HEK293 (cell line): ENCODE measurements around the gene GABRB2.

Experiments used
- CTCF ChIA-PET: fragments of 350-600 bp; formaldehyde crosslinking; extraction: SDS; loops from one replicate; lab custom pipeline; 2021; ENCODE audit warnings: antibody characterized with exemption; lab: Yijun Ruan, JAX
- POLR2A ChIA-PET: fragments of 300-600 bp; formaldehyde crosslinking; extraction: SDS; loops from one replicate; lab custom pipeline; 2020; ENCODE audit warnings: antibody characterized with exemption, inconsistent platforms; lab: Yijun Ruan, JAX
- H3K27ac ChIP-seq: fragments of 200-500 bp; sonication (Bioruptor generic); 2 replicates; pipeline ENCODE4 v1.5.1; 2014; ENCODE audit warnings: low read depth, low read length, control low read depth, inconsistent platforms; ENCODE audit errors: extremely low read depth
- H3K36me3 ChIP-seq, 2 experiments: fragments of 200-500 bp in 1 of 2; sonication (Bioruptor generic) in 1 of 2; 1 replicate in 1 of 2; 2 replicates in 1 of 2; pipeline ENCODE4 v1.5.1; 2014 to 2017; ENCODE audit warnings: inconsistent platforms in 2 of 2, low read length in 2 of 2; ENCODE audit not compliant: control insufficient read depth in 2 of 2, insufficient read depth in 1 of 2
- H3K4me1 ChIP-seq: fragments of 200-500 bp; sonication (Bioruptor generic); 2 replicates; pipeline ENCODE4 v1.5.1; 2014; ENCODE audit warnings: mild to moderate bottlenecking, low read length, inconsistent platforms; ENCODE audit not compliant: control insufficient read depth, insufficient read depth
- H3K4me3 ChIP-seq: 2 replicates; pipeline ENCODE4 v1.5.1; 2011; ENCODE audit warnings: low read depth, mild to moderate bottlenecking, control low read depth, low read length, moderate library complexity
- H3K9me3 ChIP-seq: fragments of 200-500 bp; sonication (Bioruptor generic); 2 replicates; pipeline ENCODE4 v1.5.1; 2014; ENCODE audit warnings: low read depth, low read length, inconsistent platforms; ENCODE audit not compliant: control insufficient read depth, insufficient read depth
- KLF7 ChIP-seq: fragments of 450-650 bp; formaldehyde crosslinking; IDR thresholded peaks from 2 replicates; pipeline ENCODE4 v1.5.1; 2016; ENCODE audit warnings: missing biosample characterization, missing genetic modification characterization, borderline replicate concordance
- KLF8 ChIP-seq: fragments of 450-650 bp; formaldehyde crosslinking; IDR thresholded peaks from 2 replicates; pipeline ENCODE4 v1.5.1; 2016; ENCODE audit warnings: missing biosample characterization, missing genetic modification characterization
- PRDM1 ChIP-seq: fragments of 450-650 bp; formaldehyde crosslinking; IDR thresholded peaks from 2 replicates; pipeline ENCODE4; 2016; ENCODE audit warnings: missing biosample characterization, missing genetic modification characterization
- RBAK ChIP-seq: fragments of 450-650 bp; formaldehyde crosslinking; IDR thresholded peaks from 2 replicates; pipeline ENCODE4 v1.5.1; 2016; ENCODE audit warnings: missing biosample characterization, missing genetic modification characterization
- SCRT1 ChIP-seq: fragments of 450-650 bp; formaldehyde crosslinking; IDR thresholded peaks from 2 replicates; pipeline ENCODE4 v1.5.1; 2016; ENCODE audit warnings: missing biosample characterization, missing genetic modification characterization, borderline replicate concordance
- TRIM28 ChIP-seq: IDR thresholded peaks from 2 replicates; pipeline ENCODE4 v1.6.1; 2011; ENCODE audit warnings: low read length, control low read depth, borderline replicate concordance
- ZBTB21 ChIP-seq: fragments of 450-650 bp; formaldehyde crosslinking; IDR thresholded peaks from 2 replicates; pipeline ENCODE4 v1.5.1; 2017; ENCODE audit warnings: missing biosample characterization, missing genetic modification characterization
- ZFP37 ChIP-seq: fragments of 450-650 bp; formaldehyde crosslinking; IDR thresholded peaks from 2 replicates; pipeline ENCODE4 v1.5.1; 2016; ENCODE audit warnings: missing biosample characterization, missing genetic modification characterization
- ZIC2 ChIP-seq: fragments of 450-650 bp; formaldehyde crosslinking; IDR thresholded peaks from 2 replicates; pipeline ENCODE4 v1.5.1; 2016; ENCODE audit warnings: missing biosample characterization, missing genetic modification characterization
- ZNF121 ChIP-seq: fragments of 450-650 bp; formaldehyde crosslinking; IDR thresholded peaks from 2 replicates; pipeline ENCODE4 v1.5.1; 2016; ENCODE audit warnings: missing biosample characterization, missing genetic modification characterization
- ZNF132 ChIP-seq: fragments of 450-650 bp; formaldehyde crosslinking; IDR thresholded peaks from 2 replicates; pipeline ENCODE4 v1.5.1; 2017; ENCODE audit warnings: missing biosample characterization, missing genetic modification characterization, borderline replicate concordance
- ZNF140 ChIP-seq: fragments of 450-650 bp; formaldehyde crosslinking; IDR thresholded peaks from 2 replicates; pipeline ENCODE4 v1.5.1; 2016; ENCODE audit warnings: missing biosample characterization, missing genetic modification characterization
- ZNF16 ChIP-seq: fragments of 450-650 bp; formaldehyde crosslinking; IDR thresholded peaks from 2 replicates; pipeline ENCODE4 v1.5.1; 2016; ENCODE audit warnings: low read depth, missing biosample characterization, missing genetic modification characterization
- ZNF202 ChIP-seq: fragments of 450-650 bp; formaldehyde crosslinking; IDR thresholded peaks from 2 replicates; pipeline ENCODE4 v1.5.1; 2016; ENCODE audit warnings: missing biosample characterization, missing genetic modification characterization, borderline replicate concordance
- ZNF239 ChIP-seq: fragments of 450-650 bp; formaldehyde crosslinking; IDR thresholded peaks from 2 replicates; pipeline ENCODE4 v1.5.1; 2016; ENCODE audit warnings: missing biosample characterization, missing genetic modification characterization
- ZNF274 ChIP-seq, 2 experiments: fragments of 200-500 bp in 1 of 2; fragments of 450-650 bp in 1 of 2; sonication (Bioruptor generic) in 1 of 2; formaldehyde crosslinking in 1 of 2; IDR thresholded peaks; 2 replicates each; pipeline versions ENCODE4 v1.5.1 to v1.6.1; 2014 to 2016; ENCODE audit warnings: borderline replicate concordance in 1 of 2, inconsistent platforms in 1 of 2, low read length in 1 of 2, missing biosample characterization in 1 of 2, missing genetic modification characterization in 1 of 2
- ZNF280D ChIP-seq: fragments of 450-650 bp; formaldehyde crosslinking; IDR thresholded peaks from 2 replicates; pipeline ENCODE4 v1.5.1; 2016; ENCODE audit warnings: missing biosample characterization, missing genetic modification characterization
- ZNF354C ChIP-seq: fragments of 450-650 bp; formaldehyde crosslinking; IDR thresholded peaks from 2 replicates; pipeline ENCODE4 v1.5.1; 2016; ENCODE audit warnings: missing biosample characterization, missing genetic modification characterization, low read depth, borderline replicate concordance
- ZNF391 ChIP-seq: fragments of 450-650 bp; formaldehyde crosslinking; IDR thresholded peaks from 2 replicates; pipeline ENCODE4 v1.5.1; 2016; ENCODE audit warnings: low read depth, missing biosample characterization, missing genetic modification characterization, borderline replicate concordance
- ZNF501 ChIP-seq: fragments of 450-650 bp; formaldehyde crosslinking; IDR thresholded peaks from 2 replicates; pipeline ENCODE4 v1.5.1; 2016; ENCODE audit warnings: missing biosample characterization, missing genetic modification characterization
- ZNF521 ChIP-seq: fragments of 450-650 bp; formaldehyde crosslinking; IDR thresholded peaks from 2 replicates; pipeline ENCODE4 v1.5.1; 2017; ENCODE audit warnings: missing biosample characterization, mild to moderate bottlenecking, missing genetic modification characterization
- ZNF658 ChIP-seq: fragments of 450-650 bp; formaldehyde crosslinking; IDR thresholded peaks from 2 replicates; pipeline ENCODE4; 2016; ENCODE audit warnings: missing biosample characterization, missing genetic modification characterization
- ZNF76 ChIP-seq: fragments of 450-650 bp; formaldehyde crosslinking; IDR thresholded peaks from 2 replicates; pipeline ENCODE4; 2016; ENCODE audit warnings: low read depth, missing biosample characterization, missing genetic modification characterization, borderline replicate concordance
- ZNF791 ChIP-seq: fragments of 450-650 bp; formaldehyde crosslinking; IDR thresholded peaks from 2 replicates; pipeline ENCODE4 v1.5.1; 2016; ENCODE audit warnings: missing biosample characterization, missing genetic modification characterization
- TF ChIP-seq, protein P1 (sequence below): fragments of 450-650 bp; formaldehyde crosslinking; IDR thresholded peaks from 2 replicates; pipeline ENCODE4 v1.5.1; 2016; ENCODE audit warnings: missing biosample characterization, missing genetic modification characterization
- TF ChIP-seq, protein P2 (sequence below): fragments of 450-650 bp; formaldehyde crosslinking; IDR thresholded peaks from 2 replicates; pipeline ENCODE4 v1.5.1; 2016; ENCODE audit warnings: missing biosample characterization, missing genetic modification characterization
- TF ChIP-seq, protein P3 (sequence below): fragments of 450-650 bp; formaldehyde crosslinking; IDR thresholded peaks from 2 replicates; pipeline ENCODE4 v1.5.1; 2016; ENCODE audit warnings: missing biosample characterization, missing genetic modification characterization
- TF ChIP-seq, protein P4 (sequence below): fragments of 450-650 bp; IDR thresholded peaks from 2 replicates; pipeline ENCODE4 v1.5.1; 2018; ENCODE audit warnings: missing biosample characterization, mild to moderate bottlenecking, missing genetic modification characterization

Gene GABRB2

GRCh38 chr5:161396171-161396570 is 150.4 kb downstream of the GABRB2 start (continued):
- TF ChIP-seq ZIC2 (tag by site-specific recombination): no peak
- no peak for TF ChIP-seq ZNF140 (tag by site-specific recombination)
- TF ChIP-seq ZNF132 (tag by site-specific recombination): no peak
- TF ChIP-seq, protein P1, sequence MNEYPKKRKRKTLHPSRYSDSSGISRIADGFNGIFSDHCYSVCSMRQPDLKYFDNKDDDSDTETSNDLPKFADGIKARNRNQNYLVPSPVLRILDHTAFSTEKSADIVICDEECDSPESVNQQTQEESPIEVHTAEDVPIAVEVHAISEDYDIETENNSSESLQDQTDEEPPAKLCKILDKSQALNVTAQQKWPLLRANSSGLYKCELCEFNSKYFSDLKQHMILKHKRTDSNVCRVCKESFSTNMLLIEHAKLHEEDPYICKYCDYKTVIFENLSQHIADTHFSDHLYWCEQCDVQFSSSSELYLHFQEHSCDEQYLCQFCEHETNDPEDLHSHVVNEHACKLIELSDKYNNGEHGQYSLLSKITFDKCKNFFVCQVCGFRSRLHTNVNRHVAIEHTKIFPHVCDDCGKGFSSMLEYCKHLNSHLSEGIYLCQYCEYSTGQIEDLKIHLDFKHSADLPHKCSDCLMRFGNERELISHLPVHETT: no peak
- no peak for TF ChIP-seq ZNF354C (tag by site-specific recombination)
- TF ChIP-seq KLF7 (tag by site-specific recombination): no peak
- no peak for TF ChIP-seq ZNF280D (tag by site-specific recombination)
- TF ChIP-seq ZNF791: no peak
- TF ChIP-seq TRIM28: no peak
- no peak for TF ChIP-seq ZNF16 (tag by site-specific recombination)
- no peak for TF ChIP-seq RBAK (tag by site-specific recombination)

DNA sequence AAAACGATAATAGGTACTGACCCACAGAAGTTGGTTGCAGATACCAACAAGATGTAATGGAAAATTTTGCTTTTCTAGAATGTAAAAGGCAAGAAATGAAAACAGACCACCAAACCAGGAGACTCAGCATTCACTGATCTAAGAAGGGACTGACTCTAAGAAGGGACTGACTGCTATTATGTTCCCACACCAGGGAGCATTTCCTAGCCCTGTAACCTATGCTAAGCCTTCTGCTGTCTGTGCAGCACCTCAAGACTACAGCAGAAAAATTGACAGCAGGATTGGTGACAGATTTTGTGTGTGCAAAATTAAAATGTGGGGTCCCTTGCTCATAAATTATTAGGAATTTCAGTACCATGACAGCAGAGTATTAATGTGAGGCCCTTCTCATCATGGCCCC is 154.8 kb downstream of the GABRB2 start:
- H3K4me1 ChIP-seq: no peaks in the 10 kb centered on the region
- no peaks in the 10 kb centered on the region for H3K36me3 ChIP-seq
- CTCF ChIA-PET: no interaction called here
- POLR2A ChIA-PET: no interaction called here
- no peaks in the 10 kb centered on the region for H3K9me3 ChIP-seq
- no peak overlapping the region for H3K27ac ChIP-seq
- no peak overlapping the region for H3K4me3 ChIP-seq
- TF ChIP-seq ZNF501 (tag by site-specific recombination): no peak
- TF ChIP-seq KLF8 (tag by site-specific recombination): no peak
- TF ChIP-seq, protein P2, sequence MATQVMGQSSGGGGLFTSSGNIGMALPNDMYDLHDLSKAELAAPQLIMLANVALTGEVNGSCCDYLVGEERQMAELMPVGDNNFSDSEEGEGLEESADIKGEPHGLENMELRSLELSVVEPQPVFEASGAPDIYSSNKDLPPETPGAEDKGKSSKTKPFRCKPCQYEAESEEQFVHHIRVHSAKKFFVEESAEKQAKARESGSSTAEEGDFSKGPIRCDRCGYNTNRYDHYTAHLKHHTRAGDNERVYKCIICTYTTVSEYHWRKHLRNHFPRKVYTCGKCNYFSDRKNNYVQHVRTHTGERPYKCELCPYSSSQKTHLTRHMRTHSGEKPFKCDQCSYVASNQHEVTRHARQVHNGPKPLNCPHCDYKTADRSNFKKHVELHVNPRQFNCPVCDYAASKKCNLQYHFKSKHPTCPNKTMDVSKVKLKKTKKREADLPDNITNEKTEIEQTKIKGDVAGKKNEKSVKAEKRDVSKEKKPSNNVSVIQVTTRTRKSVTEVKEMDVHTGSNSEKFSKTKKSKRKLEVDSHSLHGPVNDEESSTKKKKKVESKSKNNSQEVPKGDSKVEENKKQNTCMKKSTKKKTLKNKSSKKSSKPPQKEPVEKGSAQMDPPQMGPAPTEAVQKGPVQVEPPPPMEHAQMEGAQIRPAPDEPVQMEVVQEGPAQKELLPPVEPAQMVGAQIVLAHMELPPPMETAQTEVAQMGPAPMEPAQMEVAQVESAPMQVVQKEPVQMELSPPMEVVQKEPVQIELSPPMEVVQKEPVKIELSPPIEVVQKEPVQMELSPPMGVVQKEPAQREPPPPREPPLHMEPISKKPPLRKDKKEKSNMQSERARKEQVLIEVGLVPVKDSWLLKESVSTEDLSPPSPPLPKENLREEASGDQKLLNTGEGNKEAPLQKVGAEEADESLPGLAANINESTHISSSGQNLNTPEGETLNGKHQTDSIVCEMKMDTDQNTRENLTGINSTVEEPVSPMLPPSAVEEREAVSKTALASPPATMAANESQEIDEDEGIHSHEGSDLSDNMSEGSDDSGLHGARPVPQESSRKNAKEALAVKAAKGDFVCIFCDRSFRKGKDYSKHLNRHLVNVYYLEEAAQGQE: no peak
- no peak for TF ChIP-seq ZNF391
- TF ChIP-seq ZNF521 (tag by site-specific recombination): no peak
- TF ChIP-seq ZNF121 (tag by site-specific recombination): no peak
- TF ChIP-seq, protein P3, sequence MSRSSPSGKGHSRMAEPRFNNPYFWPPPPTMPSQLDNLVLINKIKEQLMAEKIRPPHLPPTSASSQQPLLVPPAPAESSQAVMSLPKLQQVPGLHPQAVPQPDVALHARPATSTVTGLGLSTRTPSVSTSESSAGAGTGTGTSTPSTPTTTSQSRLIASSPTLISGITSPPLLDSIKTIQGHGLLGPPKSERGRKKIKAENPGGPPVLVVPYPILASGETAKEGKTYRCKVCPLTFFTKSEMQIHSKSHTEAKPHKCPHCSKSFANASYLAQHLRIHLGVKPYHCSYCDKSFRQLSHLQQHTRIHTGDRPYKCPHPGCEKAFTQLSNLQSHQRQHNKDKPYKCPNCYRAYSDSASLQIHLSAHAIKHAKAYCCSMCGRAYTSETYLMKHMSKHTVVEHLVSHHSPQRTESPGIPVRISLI (tag by site-specific recombination): no peak
- TF ChIP-seq ZBTB21 (tag by site-specific recombination): no peak
- no peak for TF ChIP-seq ZNF239 (tag by site-specific recombination)
- no peak for TF ChIP-seq SCRT1 (tag by site-specific recombination)
- TF ChIP-seq ZNF76 (tag by site-specific recombination): no peak
- no peak for TF ChIP-seq ZNF658 (tag by site-specific recombination)
- no peak for TF ChIP-seq ZNF274 (IDR thresholded peaks at IDR 0.05; ENCODE audit: low read length)
- no peak for TF ChIP-seq ZNF274 (tag by site-specific recombination; IDR thresholded peaks at IDR 0.05; ENCODE audit: borderline replicate concordance)
- no peak for TF ChIP-seq ZFP37
- TF ChIP-seq, protein P4, sequence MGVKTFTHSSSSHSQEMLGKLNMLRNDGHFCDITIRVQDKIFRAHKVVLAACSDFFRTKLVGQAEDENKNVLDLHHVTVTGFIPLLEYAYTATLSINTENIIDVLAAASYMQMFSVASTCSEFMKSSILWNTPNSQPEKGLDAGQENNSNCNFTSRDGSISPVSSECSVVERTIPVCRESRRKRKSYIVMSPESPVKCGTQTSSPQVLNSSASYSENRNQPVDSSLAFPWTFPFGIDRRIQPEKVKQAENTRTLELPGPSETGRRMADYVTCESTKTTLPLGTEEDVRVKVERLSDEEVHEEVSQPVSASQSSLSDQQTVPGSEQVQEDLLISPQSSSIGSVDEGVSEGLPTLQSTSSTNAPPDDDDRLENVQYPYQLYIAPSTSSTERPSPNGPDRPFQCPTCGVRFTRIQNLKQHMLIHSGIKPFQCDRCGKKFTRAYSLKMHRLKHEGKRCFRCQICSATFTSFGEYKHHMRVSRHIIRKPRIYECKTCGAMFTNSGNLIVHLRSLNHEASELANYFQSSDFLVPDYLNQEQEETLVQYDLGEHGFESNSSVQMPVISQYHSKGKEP (tag by site-specific recombination): no peak
- TF ChIP-seq PRDM1: no peak
- no peak for TF ChIP-seq ZNF202 (tag by site-specific recombination)
